Tibial artery (tissue), 4 donors: ENCODE data around the gene ZFYVE21.

Source experiments
- DNase-seq, 2 donors: peaks; one replicate each; pipeline ENCODE4 v3.0.0-alpha.2; 2019
- H3K27ac ChIP-seq, 2 donors: fragments of 200-600 bp; sonication (generic) in 1 of 2; 1 replicate in 1 of 2; 2 replicates in 1 of 2; pipeline ENCODE4 v1.5.1; 2018 to 2019; ENCODE audit warnings: mild to moderate bottlenecking in 1 of 2
- H3K27me3 ChIP-seq, 2 donors: fragments of 200-600 bp; sonication (generic) in 1 of 2; one replicate each; pipeline versions ENCODE4 v1.5.1 to v1.6.0; 2016 to 2019
- H3K36me3 ChIP-seq, 3 donors: fragments of 200-600 bp; sonication (generic) in 2 of 3; one replicate each; pipeline ENCODE4 v1.5.1; 2016 to 2019; ENCODE audit warnings: mild to moderate bottlenecking in 2 of 3
- H3K4me1 ChIP-seq, 4 donors: fragments of 200-600 bp; sonication (generic) in 2 of 4; 1 replicate in 3 of 4; 2 replicates in 1 of 4; pipeline ENCODE4 v1.5.1; 2016 to 2019
- H3K4me3 ChIP-seq, 2 donors: fragments of 200-600 bp; sonication (generic) in 1 of 2; 1 replicate in 1 of 2; 2 replicates in 1 of 2; pipeline ENCODE4 v1.5.1; 2018 to 2019; ENCODE audit warnings: mild to moderate bottlenecking in 2 of 2
- H3K9me3 ChIP-seq, 3 donors: fragments of 200-600 bp; sonication (generic) in 1 of 3; one replicate each; pipeline ENCODE4 v1.5.1; 2016 to 2019
- intact Hi-C: fragments of 100-400 bp; cut with DNase I; formaldehyde crosslinking; loops from one replicate; pipeline ENCODE4 v1.15.0; 2023; ENCODE audit warnings: low total_unique reads
- TF ChIP-seq, protein P1 (sequence below), 2 experiments: fragments of 200-600 bp in 1 of 2; fragments of 450-650 bp in 1 of 2; IDR thresholded peaks; one replicate each; pipeline ENCODE4 v1.5.1; 2017 to 2019; ENCODE audit warnings: antibody characterized with exemption in 2 of 2, mild to moderate bottlenecking in 1 of 2, moderate library complexity in 1 of 2

Gene ZFYVE21

GRCh38 chr14:103692871-103693270 lies 22.7 kb upstream of the ZFYVE21 start:
- intact Hi-C loops: no loop called here
- Histone ChIP-seq H3K4me3 (no peak overlapping the region), H3K4me1 (peaks cover 10 to 48% (median 39%) of the 10 kb centered on the region in 4 donors), H3K27me3 (no peaks in the 10 kb centered on the region), H3K27ac (no peak overlapping the region), H3K9me3 (no peaks in the 10 kb centered on the region), H3K36me3 (peaks cover 26 to 66% (median 52%) of the 10 kb centered on the region in 3 donors)
- DNase-seq: no peak
- TF ChIP-seq, protein P1, sequence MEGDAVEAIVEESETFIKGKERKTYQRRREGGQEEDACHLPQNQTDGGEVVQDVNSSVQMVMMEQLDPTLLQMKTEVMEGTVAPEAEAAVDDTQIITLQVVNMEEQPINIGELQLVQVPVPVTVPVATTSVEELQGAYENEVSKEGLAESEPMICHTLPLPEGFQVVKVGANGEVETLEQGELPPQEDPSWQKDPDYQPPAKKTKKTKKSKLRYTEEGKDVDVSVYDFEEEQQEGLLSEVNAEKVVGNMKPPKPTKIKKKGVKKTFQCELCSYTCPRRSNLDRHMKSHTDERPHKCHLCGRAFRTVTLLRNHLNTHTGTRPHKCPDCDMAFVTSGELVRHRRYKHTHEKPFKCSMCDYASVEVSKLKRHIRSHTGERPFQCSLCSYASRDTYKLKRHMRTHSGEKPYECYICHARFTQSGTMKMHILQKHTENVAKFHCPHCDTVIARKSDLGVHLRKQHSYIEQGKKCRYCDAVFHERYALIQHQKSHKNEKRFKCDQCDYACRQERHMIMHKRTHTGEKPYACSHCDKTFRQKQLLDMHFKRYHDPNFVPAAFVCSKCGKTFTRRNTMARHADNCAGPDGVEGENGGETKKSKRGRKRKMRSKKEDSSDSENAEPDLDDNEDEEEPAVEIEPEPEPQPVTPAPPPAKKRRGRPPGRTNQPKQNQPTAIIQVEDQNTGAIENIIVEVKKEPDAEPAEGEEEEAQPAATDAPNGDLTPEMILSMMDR (IDR thresholded peaks at IDR 0.05): no peak

DNA sequence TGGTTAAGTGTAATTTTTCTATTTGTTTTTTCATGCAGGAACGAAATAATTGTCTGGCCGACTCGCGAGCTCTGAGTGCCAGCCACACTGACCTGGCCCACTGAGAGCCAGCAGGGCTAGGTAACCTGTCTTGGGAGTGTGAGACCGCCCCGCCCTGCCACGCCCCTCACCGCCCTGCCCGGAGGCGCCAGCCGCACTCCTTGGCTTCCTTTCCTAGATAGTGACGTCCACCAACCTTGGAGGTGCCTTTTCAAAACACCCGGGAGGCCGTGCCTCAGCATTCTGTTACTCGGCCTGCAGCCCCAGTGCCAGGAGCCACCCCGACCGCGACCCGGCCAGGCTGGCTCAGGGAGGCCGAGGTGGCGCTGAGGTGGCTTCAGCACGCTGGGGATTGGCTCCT lies 22.1 kb upstream of the ZFYVE21 start:
- TF ChIP-seq, protein P1 (IDR thresholded peaks at IDR 0.05): no peak
- Histone ChIP-seq H3K27me3 (no peaks in the 10 kb centered on the region), H3K27ac (no peak overlapping the region), H3K4me3 (no peak overlapping the region), H3K4me1 (peaks cover 10 to 48% (median 41%) of the 10 kb centered on the region in 4 donors), H3K9me3 (no peaks in the 10 kb centered on the region), H3K36me3 (peaks cover 26 to 66% (median 52%) of the 10 kb centered on the region in 3 donors)
- no peak for DNase-seq
- intact Hi-C loops: no loop called here

DNA sequence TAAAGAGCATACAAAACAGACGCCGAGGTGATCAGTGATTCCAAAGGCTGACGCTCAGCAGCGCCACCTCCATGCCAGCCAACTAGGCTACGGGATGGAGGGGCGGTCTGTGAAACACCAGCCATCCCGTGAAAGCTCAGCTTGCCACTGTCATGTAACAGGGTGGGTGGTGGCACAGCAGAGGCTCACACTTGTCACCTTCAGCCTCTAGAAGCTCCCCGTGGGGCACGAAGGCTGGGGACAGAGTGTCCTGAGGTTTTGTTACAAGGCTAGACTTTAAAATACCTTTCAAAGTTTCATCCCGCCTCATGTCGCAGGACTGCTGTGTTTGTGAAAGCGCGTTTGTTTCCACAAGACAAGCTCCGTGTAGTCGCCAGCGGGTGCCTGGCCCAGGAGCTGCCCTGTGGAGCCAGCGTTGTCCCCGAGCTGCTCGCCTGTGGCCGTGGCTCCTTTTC lies 21.0 kb upstream of the ZFYVE21 start:
- Histone ChIP-seq H3K4me3 (no peak overlapping the region), H3K9me3 (no peaks in the 10 kb centered on the region), H3K4me1 (peaks cover 10 to 42% (median 33%) of the 10 kb centered on the region in 4 donors), H3K36me3 (peaks cover 26 to 69% (median 54%) of the 10 kb centered on the region in 3 donors), H3K27ac (no peak overlapping the region), H3K27me3 (no peaks in the 10 kb centered on the region)
- intact Hi-C loops: no loop called here
- TF ChIP-seq, protein P1 (IDR thresholded peaks at IDR 0.05): no peak
- DNase-seq: no peak

GRCh38 chr14:103695296-103696069 lies 20.1 kb upstream of the ZFYVE21 start:
- TF ChIP-seq, protein P1 (IDR thresholded peaks at IDR 0.05): no peak
- intact Hi-C loops: no loop called here
- Histone ChIP-seq H3K27me3 (no peaks in the 10 kb centered on the region), H3K36me3 (peaks cover 29 to 71% (median 60%) of the 10 kb centered on the region in 3 donors), H3K27ac (peak overlapping the region; percentile 70 to 73), H3K4me1 (peaks cover 10 to 44% (median 34%) of the 10 kb centered on the region in 4 donors), H3K4me3 (no peak overlapping the region), H3K9me3 (no peaks in the 10 kb centered on the region)
- no peak for DNase-seq

GRCh38 chr14:103696070-103696402 lies 19.6 kb upstream of the ZFYVE21 start:
- H3K36me3 ChIP-seq: peaks cover 34 to 76% (median 65%) of the 10 kb centered on the region in 3 donors
- H3K4me3 ChIP-seq: no peak overlapping the region
- peak overlapping the region; percentile 70 to 73 for H3K27ac ChIP-seq
- intact Hi-C loops: no loop called here
- no peak for DNase-seq
- H3K4me1 ChIP-seq: peaks cover 10 to 48% (median 35%) of the 10 kb centered on the region in 4 donors
- H3K9me3 ChIP-seq: no peaks in the 10 kb centered on the region
- TF ChIP-seq, protein P1 (IDR thresholded peaks at IDR 0.05): no peak
- no peaks in the 10 kb centered on the region for H3K27me3 ChIP-seq
